H7 (cell line): Measurements from ENCODE around the gene SERGEF. TPM values are rescaled to one million over a fixed set of nuclear protein-coding genes. Genes with fewer than 3 reads are reported as not detected.

ENCODE experiments used
- total RNA-seq: library from RNA; depleted of rRNA; stranded (reverse); fragments of >200 nt; shearing (Covaris generic); gene quantifications from 2 replicates; pipeline ENCODE4 v1.2.3, GENCODE V29; 2014; rRNA removed

The SERGEF gene
- total RNA-seq, 1 experiment from 2014 or later = 16.5 TPM

Other genes starting within 250 kb of the SERGEF start
- 0.03 and 0.04 TPM in 2 replicates for gene TPH1, start 33.2 kb upstream of the SERGEF start, total RNA-seq
- gene SAAL1, start 93.0 kb upstream of the SERGEF start, total RNA-seq = 33.2 and 36.7 TPM in 2 replicates
- gene MRGPRX3, start 119.5 kb upstream of the SERGEF start, total RNA-seq = not detected in 2 replicates
- gene MRGPRX4, start 159.8 kb upstream of the SERGEF start, total RNA-seq = not detected in 2 replicates
- not detected in 2 replicates for gene SAA4, start 223.8 kb upstream of the SERGEF start, total RNA-seq
- gene SAA2, start 235.6 kb upstream of the SERGEF start, total RNA-seq = not detected in 2 replicates